GM12892 (cell line): ENCODE results near the gene CEBPG.

Experiments
- DNase-seq: peaks from one replicate; pipeline ENCODE4 v3.0.0; 2011; ENCODE audit not compliant: insufficient read length
- FAIRE-seq: peaks from 2 replicates; lab custom pipeline; 2011; peaks lifted over from hg19 to GRCh38; lab: Jason Lieb, UNC
- POLR2A ChIP-seq: IDR thresholded peaks from 2 replicates; pipeline ENCODE4 v1.6.1; 2011; ENCODE audit warnings: low read depth, low read length, control low read depth
- POLR2AphosphoS5 ChIP-seq: IDR thresholded peaks from 2 replicates; pipeline ENCODE4 v1.6.1; 2011; ENCODE audit warnings: low read depth, low read length, control low read depth
- TAF1 ChIP-seq: IDR thresholded peaks from 2 replicates; pipeline ENCODE4 v1.6.1; 2011; ENCODE audit warnings: low read depth, mild to moderate bottlenecking, control low read depth, low read length, borderline replicate concordance

Gene CEBPG

DNA sequence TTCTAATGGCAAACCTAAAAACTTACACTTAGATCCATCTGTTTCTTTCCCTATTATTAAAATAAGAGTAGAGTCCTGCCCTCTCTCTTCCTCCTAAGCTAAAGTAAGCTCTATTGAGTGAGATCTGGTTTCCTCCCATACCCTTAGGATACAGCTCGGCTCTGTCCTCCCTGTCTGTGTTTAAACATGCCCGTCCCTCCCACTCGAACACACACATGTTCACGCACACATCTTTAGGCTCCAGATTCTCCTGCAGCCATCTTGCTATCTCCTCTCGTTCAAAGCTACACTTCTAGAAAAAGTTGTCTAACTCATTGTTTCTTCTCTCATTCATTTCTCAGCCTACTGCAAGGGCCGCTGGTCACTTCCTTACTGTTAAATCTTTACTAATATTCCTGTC, 15.1 kb upstream of the CEBPG start:
- no peak for DNase-seq
- no peak for TF ChIP-seq POLR2AphosphoS5
- TF ChIP-seq POLR2A, result no peak
- FAIRE-seq, result no peak

DNA sequence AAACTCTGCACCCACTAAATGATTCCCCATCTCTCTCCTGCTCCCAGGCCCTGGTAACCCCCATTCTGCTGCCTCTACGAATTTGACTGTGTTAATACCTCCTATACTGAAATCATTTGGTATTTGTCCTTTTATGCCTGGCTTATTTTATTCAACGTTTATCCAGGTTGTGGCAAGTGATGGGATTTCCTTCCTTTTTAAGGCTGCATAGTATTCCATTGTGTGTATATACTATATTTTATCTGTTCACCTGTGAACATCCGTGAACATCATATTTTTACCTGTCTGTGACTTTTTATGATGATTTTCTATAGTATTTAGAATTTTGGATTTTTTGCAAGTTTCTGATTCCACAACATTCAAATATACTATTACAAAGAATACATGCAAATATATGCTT, 13.9 kb upstream of the CEBPG start:
- DNase-seq, result no peak
- FAIRE-seq, result no peak
- TF ChIP-seq POLR2A (no peak), TAF1 (no peak), POLR2AphosphoS5 (no peak)

DNA sequence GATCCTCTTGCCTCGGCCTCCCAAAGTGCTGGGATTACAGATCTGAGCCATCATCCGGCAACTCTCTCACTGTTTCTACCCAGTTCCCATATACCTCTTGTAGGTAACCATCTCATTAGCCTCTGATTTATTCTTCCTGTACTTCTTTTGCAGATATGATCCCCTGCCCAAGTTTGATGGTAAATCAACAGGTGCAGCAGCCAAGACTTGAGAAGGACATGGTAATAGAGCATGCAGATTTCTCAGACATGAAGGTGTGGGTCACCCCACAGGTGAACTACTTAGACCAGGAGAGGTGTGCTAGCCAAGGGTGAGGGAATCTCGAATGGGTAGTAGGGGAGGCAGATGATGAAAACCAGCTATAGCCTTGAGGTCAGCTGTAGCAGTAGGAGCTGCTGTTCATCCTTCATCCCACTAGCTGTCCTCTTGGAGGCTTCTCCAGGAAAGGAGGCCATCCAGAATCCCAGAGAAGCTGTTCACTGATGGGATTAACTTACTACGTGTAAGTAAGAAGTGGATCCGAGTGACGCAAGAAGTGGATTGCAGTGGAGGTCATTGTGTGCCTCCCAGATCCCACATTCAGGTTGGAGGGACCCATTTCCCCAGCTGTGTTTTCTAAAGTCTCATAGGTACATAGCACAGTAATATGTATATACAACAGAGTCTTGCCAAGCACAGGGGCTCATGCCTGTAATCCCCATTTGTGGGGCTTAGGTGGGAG, 10.8 kb upstream of the CEBPG start:
- no peak for TF ChIP-seq POLR2AphosphoS5
- no peak for TF ChIP-seq TAF1
- TF ChIP-seq POLR2A, result no peak
- DNase-seq, result no peak
- FAIRE-seq, result no peak

DNA sequence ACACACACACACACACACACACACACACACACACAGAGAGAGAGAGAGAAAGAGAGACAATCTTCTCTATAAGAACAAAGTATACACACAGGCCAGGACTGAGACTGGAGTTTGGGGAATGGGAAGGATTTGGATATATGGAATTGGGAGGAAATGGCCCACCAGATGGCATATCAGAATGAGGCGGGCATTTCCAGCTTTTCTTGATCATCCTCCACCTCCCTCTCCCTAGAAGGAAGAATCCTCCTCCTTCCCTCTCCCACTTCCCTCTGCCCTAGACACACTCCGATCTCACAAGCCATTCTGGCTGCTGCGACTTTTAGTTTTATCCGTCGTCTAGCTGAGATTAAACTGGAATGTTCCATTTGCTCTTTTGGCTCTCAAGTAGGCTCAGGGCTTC, 10.0 kb upstream of the CEBPG start:
- TF ChIP-seq POLR2AphosphoS5, result no peak
- TF ChIP-seq POLR2A, result no peak
- no peak for TF ChIP-seq TAF1
- no peak for DNase-seq
- FAIRE-seq, result no peak

DNA sequence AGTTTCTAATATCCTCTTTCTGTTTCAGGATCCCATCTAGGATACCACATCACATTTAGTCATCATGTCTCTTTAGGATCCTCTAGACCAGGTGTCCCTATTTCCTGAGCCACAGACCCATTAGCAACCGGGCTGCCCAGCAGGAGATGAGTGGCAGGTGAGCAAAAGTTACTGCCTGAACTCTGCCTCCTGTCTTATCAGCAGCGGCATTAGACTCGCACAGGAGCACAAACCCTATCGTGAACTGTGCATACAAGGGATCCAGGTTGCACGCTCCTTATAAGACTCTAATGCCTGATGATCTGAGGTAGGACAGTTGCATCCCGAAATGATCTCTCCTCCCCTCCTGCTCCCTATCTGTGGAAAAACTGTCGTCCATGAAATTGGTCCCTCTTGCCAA, 7.8 kb upstream of the CEBPG start:
- FAIRE-seq, result no peak
- TF ChIP-seq POLR2AphosphoS5 (no peak), POLR2A (no peak), TAF1 (no peak)

DNA sequence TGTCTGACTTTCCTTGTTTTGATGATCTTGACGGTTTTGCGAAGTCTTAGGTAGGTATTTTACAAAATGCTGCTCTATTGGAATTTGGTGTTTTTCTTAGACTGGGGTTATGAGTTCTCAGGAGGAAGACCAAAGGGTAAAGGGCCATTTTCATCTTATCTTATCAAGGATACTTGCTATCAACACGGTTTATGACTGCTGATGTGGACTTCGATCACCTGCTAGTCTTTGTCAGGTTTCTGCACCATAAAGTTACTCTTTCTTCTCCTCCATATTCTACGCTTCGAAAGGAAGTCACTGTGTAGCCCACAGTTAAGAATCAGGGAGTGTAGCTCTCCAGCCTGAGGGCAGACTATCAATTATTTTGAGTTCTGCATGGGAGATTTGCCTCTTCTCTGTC, 7.4 kb upstream of the CEBPG start:
- no peak for DNase-seq
- TF ChIP-seq POLR2AphosphoS5 (no peak), POLR2A (no peak), TAF1 (no peak)
- no peak for FAIRE-seq

More for the DNA sequence above, 7.8 kb upstream of the CEBPG start:
- DNase-seq, result no peak

DNA sequence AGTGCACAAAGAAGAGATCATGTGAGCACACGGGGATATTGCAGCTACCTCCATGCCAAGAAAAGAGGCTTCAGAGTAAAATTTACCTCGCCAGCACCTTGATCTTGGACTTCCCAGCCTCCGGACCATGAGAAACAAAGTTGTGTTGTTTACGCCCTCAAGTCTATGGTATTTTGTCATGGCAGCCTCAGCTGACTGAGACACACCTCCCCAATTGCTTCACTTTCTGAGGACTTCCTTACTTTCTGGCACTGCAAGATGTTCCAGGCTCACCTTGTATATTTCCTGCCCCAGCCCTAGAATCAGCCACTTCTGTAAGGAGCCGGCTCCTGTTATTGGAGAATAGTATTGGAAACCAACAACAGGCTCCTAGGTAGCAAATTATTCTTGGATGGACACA, 6.6 kb upstream of the CEBPG start:
- no peak for DNase-seq
- no peak for TF ChIP-seq POLR2AphosphoS5
- TF ChIP-seq POLR2A, result no peak
- no peak for TF ChIP-seq TAF1
- no peak for FAIRE-seq

DNA sequence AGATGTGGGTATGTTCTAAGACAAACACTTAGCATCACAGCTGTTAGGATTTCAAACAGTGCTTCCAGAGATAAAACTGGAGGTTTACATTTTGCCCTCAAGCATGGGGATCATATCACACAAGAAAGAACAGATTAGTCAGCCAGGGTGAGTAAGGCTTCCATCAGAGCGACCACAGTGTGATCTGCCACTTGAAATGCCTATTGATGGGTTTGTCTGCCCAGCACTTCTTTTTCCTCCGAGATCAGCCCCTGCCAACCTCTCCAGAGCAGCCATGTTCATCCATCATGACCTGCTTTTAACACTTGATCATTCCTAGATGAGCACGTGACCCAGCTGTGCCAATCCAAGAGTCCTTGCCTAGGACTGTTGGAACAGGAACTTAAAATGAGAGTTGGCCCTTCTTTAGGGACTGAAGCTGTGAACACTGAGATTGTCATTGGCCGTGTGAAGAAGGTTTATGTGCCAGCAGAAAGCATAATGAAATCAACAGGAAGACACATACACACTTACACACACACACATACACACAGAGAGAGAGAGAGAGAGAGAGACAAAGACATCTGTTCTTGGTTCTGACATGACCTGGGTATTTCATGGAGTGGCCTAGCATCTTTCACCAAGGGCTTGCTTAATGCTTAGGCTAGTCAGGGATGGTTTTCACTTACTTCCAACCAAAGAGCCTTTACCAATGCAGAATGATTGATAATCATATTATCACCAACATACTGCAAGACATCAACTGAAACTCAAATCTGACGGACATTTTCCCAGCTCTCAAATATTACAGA, 5.2 kb upstream of the CEBPG start:
- TF ChIP-seq TAF1, result no peak
- no peak for TF ChIP-seq POLR2A
- no peak for TF ChIP-seq POLR2AphosphoS5
- FAIRE-seq, result no peak
- no peak for DNase-seq

DNA sequence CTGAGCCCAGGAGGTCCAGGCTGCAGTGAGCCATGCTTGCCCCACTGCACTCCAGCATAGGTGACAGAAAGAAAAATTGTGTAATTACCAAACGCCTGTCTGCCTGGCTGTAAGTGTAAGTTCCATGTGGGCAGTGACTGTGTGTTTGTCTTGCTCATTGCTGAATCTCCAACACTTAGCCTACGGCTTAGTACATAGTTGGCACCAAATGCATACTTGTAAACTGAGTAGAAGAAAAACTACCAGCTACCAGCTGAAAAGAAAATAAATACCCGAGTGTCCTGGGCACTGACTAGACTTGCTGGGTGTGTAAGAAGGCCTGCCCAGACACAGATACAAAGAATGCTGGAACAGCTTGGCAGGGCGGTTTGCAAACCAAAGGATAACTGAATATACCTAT, 2.7 kb upstream of the CEBPG start:
- no peak for DNase-seq
- no peak for FAIRE-seq
- TF ChIP-seq POLR2AphosphoS5 (no peak), POLR2A (no peak), TAF1 (no peak)

DNA sequence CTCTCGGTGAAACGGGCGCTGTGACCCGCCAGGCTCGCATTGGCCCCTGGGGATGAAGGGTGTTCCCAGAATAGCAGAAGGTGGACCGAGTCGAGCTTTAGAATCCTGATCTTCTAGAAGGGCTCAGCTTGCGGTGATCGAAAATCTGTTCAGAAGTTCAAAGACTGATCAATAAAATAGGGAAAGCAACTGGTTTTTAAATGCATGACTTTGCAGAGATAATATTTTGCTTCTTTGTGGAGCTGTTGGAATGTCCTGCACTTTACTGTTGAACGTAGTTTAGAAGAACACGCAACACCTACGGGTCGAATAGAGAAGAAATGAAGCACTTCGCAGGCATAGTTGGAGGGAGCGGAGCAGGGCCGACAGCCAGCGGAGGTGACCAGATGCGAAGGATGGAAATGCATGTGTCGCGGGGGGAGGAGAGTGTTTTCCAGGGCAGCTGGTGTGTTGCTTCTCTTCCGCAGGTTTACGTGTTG, 766 bp downstream of the CEBPG start:
- no peak for DNase-seq
- FAIRE-seq, result no peak
- TF ChIP-seq TAF1 (no peak), POLR2A (no peak), POLR2AphosphoS5 (no peak)

DNA sequence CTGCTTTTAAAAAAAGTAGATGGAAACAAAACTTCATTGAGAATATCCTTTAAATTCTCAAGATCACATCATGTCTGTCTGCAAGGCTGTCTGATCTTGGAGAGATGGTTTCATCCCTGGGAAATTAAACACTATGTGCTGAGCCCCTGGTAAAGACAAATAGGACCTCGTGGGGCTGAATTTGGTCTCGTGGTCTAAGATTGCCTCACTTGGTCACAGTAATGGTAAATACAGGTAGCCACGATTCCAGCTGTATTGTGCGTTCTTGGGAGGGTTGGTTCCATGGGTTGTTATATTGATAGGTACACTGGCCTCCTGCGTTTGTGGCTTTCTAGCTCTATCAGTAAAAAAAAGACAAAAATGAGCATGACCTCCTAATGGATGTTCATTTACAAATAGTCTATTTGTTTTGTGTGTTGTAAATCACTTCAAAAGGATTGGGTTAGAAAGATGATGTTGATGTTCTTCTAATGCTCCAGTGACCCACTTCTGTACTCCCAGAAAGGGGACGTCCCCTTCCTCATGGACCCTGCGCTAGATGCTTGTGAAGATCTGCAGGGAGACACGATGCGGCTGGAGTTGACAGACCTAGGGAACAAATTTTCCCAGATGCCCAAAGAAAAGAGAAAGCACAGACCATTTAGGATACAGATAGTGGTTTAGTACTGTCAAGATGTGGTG, 1.8 kb downstream of the CEBPG start:
- FAIRE-seq (no peak), DNase-seq (no peak)
- TF ChIP-seq TAF1 (no peak), POLR2AphosphoS5 (no peak), POLR2A (no peak)

DNA sequence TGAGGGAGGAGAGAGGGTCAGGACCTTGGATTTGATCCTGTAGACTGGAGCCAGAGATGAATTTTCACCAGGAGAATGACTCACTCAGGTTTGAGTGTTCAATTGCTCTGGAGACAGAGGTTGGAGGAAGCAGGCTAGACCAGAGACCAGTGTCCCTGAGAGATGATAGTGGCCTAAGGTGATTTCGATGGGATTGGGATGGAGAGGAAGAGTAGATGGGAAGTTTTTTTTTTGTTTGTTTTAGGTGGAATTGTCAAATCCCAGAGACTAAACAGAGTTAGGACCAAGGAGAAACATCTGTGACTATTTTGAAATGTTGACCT, 2.3 kb downstream of the CEBPG start:
- FAIRE-seq (no peak), DNase-seq (no peak)
- TF ChIP-seq TAF1, result no peak
- no peak for TF ChIP-seq POLR2AphosphoS5
- TF ChIP-seq POLR2A, result no peak
